Tibial nerve (tissue), 3 donors: Measurements from ENCODE around the gene NPW.

Experiments used
- POLR2A ChIP-seq, 2 donors: fragments of 450-650 bp; IDR thresholded peaks; one replicate each; pipeline ENCODE4 v1.6.1; 2017; ENCODE audit warnings: antibody characterized with exemption in 2 of 2, mild to moderate bottlenecking in 2 of 2, moderate library complexity in 2 of 2
- TF ChIP-seq, protein P1 (sequence below), 5 experiments: fragments of 200-600 bp in 3 of 5; fragments of 450-650 bp in 2 of 5; sonication (generic) in 3 of 5; IDR thresholded peaks; one replicate each; pipeline ENCODE4 v1.5.1; 2016 to 2019; ENCODE audit warnings: antibody characterized with exemption in 5 of 5, mild to moderate bottlenecking in 3 of 5, moderate library complexity in 2 of 5

- TF ChIP-seq, protein P1, sequence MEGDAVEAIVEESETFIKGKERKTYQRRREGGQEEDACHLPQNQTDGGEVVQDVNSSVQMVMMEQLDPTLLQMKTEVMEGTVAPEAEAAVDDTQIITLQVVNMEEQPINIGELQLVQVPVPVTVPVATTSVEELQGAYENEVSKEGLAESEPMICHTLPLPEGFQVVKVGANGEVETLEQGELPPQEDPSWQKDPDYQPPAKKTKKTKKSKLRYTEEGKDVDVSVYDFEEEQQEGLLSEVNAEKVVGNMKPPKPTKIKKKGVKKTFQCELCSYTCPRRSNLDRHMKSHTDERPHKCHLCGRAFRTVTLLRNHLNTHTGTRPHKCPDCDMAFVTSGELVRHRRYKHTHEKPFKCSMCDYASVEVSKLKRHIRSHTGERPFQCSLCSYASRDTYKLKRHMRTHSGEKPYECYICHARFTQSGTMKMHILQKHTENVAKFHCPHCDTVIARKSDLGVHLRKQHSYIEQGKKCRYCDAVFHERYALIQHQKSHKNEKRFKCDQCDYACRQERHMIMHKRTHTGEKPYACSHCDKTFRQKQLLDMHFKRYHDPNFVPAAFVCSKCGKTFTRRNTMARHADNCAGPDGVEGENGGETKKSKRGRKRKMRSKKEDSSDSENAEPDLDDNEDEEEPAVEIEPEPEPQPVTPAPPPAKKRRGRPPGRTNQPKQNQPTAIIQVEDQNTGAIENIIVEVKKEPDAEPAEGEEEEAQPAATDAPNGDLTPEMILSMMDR (IDR thresholded peaks at IDR 0.05), result no peak
- no peak for TF ChIP-seq POLR2A (IDR thresholded peaks at IDR 0.05)
Observed at GRCh38 chr16:2016407-2016922, 3.1 kb upstream of the NPW start.
